Measurements from ENCODE around the gene TRAFD1. TPM values are rescaled to one million over a fixed set of nuclear protein-coding genes. Genes with fewer than 3 reads are reported as not detected.

TRAFD1 gene
- total RNA-seq, 1 experiment from 2014 or later = 37.8 TPM

- H3K9me3 ChIP-seq (ENCODE audit: low read depth, low read length, poor library complexity, severe bottlenecking) = no peaks in the 10 kb centered on the region
- ChIA-PET POLR2A (ENCODE audit: low non-redundant PET) (no interaction called here), CTCF (no interaction called here)
- no peak for TF ChIP-seq EZH2 (IDR thresholded peaks at IDR 0.05; ENCODE audit: borderline replicate concordance, low read depth, low read length, poor library complexity, severe bottlenecking)
- no peak for TF ChIP-seq CTCF (conservative IDR thresholded peaks at IDR 0.05; ENCODE audit: low read depth, low read length)
- no peak overlapping the region for H3K4me3 ChIP-seq (ENCODE audit: low read depth, low read length, poor library complexity, severe bottlenecking)
- peaks cover 13% of the 10 kb centered on the region for H3K4me1 ChIP-seq (ENCODE audit: insufficient read depth, low read length, poor library complexity, severe bottlenecking)
- no TSS peak for BruUV-seq (replicated peaks)
- no peaks in the 10 kb centered on the region for H3K27me3 ChIP-seq (replicated peaks; ENCODE audit: insufficient read depth, low read depth, low read length, poor library complexity)
- H3K36me3 ChIP-seq (ENCODE audit: insufficient read depth, low read length, poor library complexity, severe bottlenecking) = peaks cover 22% of the 10 kb centered on the region
- intact Hi-C loops (cut with micrococcal nuclease; ENCODE audit: unreplicated experiment) = no loop called here
- no peak overlapping the region for H3K27ac ChIP-seq (ENCODE audit: low read depth, low read length, poor library complexity, severe bottlenecking)
- DNase-seq (ENCODE audit: low spot score) = no peak
These were observed 21.4 kb upstream of the TRAFD1 start for GRCh38 chr12:112103758-112104503.

- H3K9me3 ChIP-seq (ENCODE audit: low read depth, low read length, poor library complexity, severe bottlenecking) = no peaks in the 10 kb centered on the region
- ChIA-PET POLR2A (ENCODE audit: low non-redundant PET) (interaction anchor here (0.6 kb wide), 1 partner anchor 428 kb away, joined by 9 read pairs; no protein-coding TSS in a partner anchor), CTCF (no interaction called here)
- peaks cover 24% of the 10 kb centered on the region for H3K4me1 ChIP-seq (ENCODE audit: insufficient read depth, low read length, poor library complexity, severe bottlenecking)
- TF ChIP-seq CTCF (conservative IDR thresholded peaks at IDR 0.05; ENCODE audit: low read depth, low read length) (no peak), EZH2 (IDR thresholded peaks at IDR 0.05; ENCODE audit: borderline replicate concordance, low read depth, low read length, poor library complexity, severe bottlenecking) (no peak)
- no peak overlapping the region for H3K4me3 ChIP-seq (ENCODE audit: low read depth, low read length, poor library complexity, severe bottlenecking)
- no peak for DNase-seq (ENCODE audit: low spot score)
- BruUV-seq (replicated peaks) = no TSS peak
- no peak overlapping the region for H3K27ac ChIP-seq (ENCODE audit: low read depth, low read length, poor library complexity, severe bottlenecking)
- intact Hi-C loops (cut with micrococcal nuclease; ENCODE audit: unreplicated experiment) = loop anchor here (5.0 kb wide), 1 partner anchor 276 kb away; the partner anchor contains the start of gene HECTD4
- H3K27me3 ChIP-seq (replicated peaks; ENCODE audit: insufficient read depth, low read depth, low read length, poor library complexity) = no peaks in the 10 kb centered on the region
- H3K36me3 ChIP-seq (ENCODE audit: insufficient read depth, low read length, poor library complexity, severe bottlenecking) = peaks cover 4% of the 10 kb centered on the region
These were observed 19.5 kb upstream of the TRAFD1 start for GRCh38 chr12:112105891-112106290.

GRCh38 chr12:112107306-112108201, 17.8 kb upstream of the TRAFD1 start:
- Histone ChIP-seq H3K4me1 (ENCODE audit: insufficient read depth, low read length, poor library complexity, severe bottlenecking) (peaks cover 24% of the 10 kb centered on the region), H3K27ac (ENCODE audit: low read depth, low read length, poor library complexity, severe bottlenecking) (peak overlapping the region; percentile 96), H3K4me3 (ENCODE audit: low read depth, low read length, poor library complexity, severe bottlenecking) (peak overlapping the region; percentile 94), H3K27me3 (replicated peaks; ENCODE audit: insufficient read depth, low read depth, low read length, poor library complexity) (no peaks in the 10 kb centered on the region), H3K36me3 (ENCODE audit: insufficient read depth, low read length, poor library complexity, severe bottlenecking) (no peaks in the 10 kb centered on the region), H3K9me3 (ENCODE audit: low read depth, low read length, poor library complexity, severe bottlenecking) (no peaks in the 10 kb centered on the region)
- TF ChIP-seq EZH2 (IDR thresholded peaks at IDR 0.05; ENCODE audit: borderline replicate concordance, low read depth, low read length, poor library complexity, severe bottlenecking) = no peak
- peak; percentile 63 for DNase-seq (ENCODE audit: low spot score)
- ChIA-PET CTCF (interaction anchor here (0.6 kb wide), 1 partner anchor 17 kb away, joined by 3 read pairs; no protein-coding TSS in a partner anchor), POLR2A (ENCODE audit: low non-redundant PET) (no interaction called here)
- TSS peak; percentile 35 for BruUV-seq (replicated peaks)
- intact Hi-C loops (cut with micrococcal nuclease; ENCODE audit: unreplicated experiment) = loop anchor here (1.0 to 5.0 kb wide), 2 partner anchors 18 to 275 kb away; partner anchors contain the start of genes HECTD4 and TRAFD1

Measured in A673 (cell line).